ENCODE results near the gene TNKS1BP1.
"Not testable (repeated sequence)": the region's sequence is repeated elsewhere in the genome, so short reads cannot be mapped to it uniquely, and the experiment has no call there.

The TNKS1BP1 gene, protein sequence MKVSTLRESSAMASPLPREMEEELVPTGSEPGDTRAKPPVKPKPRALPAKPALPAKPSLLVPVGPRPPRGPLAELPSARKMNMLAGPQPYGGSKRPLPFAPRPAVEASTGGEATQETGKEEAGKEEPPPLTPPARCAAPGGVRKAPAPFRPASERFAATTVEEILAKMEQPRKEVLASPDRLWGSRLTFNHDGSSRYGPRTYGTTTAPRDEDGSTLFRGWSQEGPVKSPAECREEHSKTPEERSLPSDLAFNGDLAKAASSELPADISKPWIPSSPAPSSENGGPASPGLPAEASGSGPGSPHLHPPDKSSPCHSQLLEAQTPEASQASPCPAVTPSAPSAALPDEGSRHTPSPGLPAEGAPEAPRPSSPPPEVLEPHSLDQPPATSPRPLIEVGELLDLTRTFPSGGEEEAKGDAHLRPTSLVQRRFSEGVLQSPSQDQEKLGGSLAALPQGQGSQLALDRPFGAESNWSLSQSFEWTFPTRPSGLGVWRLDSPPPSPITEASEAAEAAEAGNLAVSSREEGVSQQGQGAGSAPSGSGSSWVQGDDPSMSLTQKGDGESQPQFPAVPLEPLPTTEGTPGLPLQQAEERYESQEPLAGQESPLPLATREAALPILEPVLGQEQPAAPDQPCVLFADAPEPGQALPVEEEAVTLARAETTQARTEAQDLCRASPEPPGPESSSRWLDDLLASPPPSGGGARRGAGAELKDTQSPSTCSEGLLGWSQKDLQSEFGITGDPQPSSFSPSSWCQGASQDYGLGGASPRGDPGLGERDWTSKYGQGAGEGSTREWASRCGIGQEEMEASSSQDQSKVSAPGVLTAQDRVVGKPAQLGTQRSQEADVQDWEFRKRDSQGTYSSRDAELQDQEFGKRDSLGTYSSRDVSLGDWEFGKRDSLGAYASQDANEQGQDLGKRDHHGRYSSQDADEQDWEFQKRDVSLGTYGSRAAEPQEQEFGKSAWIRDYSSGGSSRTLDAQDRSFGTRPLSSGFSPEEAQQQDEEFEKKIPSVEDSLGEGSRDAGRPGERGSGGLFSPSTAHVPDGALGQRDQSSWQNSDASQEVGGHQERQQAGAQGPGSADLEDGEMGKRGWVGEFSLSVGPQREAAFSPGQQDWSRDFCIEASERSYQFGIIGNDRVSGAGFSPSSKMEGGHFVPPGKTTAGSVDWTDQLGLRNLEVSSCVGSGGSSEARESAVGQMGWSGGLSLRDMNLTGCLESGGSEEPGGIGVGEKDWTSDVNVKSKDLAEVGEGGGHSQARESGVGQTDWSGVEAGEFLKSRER (N-terminal part only)

GRCh38 chr11:57324886-57325734 lies at the start of gene TNKS1BP1:
TNKS1BP1 (minus strand) TSS chr11:57324952; CDS start chr11:57321885, 3,067 bp downstream.
- DNase-seq (ENCODE audit: low read depth in 2 of 2) = peak; percentile 96

DNA sequence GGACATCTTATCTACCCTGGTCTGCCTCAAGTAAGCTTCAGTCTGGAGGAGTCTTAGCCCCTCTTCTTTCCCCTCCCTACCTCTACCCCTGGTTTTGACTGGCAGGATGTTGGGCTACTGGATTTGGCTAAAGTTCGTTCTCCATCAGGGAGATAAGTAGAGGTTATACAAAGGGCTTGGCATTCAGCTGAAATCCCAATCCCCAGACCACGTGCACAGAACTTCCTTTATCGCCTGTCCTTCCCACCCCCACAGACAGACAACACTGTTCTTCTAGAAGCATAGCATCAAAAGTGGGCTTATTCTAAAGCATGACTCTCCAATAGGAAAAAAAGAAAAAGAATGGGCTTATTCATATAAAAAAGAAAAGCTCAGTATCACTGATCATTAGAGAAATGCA lies 48.4 kb upstream of the TNKS1BP1 start:
- no peak for DNase-seq (ENCODE audit: low read depth in 2 of 2)

DNA sequence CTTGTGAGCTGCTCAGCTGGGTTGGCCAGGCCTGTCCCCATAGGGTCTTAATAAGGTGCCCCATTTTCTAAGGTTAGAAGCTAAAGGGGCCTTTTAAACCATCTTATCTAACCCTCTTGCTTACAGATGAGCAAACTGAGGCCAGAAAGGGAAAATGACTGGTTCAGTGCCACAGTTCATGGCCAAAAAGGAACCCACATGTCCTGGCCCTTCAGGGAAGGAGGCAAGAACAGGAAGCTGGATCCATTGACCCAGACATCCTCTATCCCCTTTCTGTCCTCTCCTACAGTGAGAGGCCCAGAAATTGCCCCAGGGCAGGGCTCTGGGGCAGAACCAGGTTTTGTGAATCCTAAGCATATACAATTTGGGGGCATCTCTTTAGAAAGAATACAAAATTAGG lies 46.2 kb upstream of the TNKS1BP1 start:
- DNase-seq (ENCODE audit: low read depth in 2 of 2) = no peak

- no peak for DNase-seq (ENCODE audit: low read depth in 2 of 2)
Measured at GRCh38 chr11:57370251-57370650, 45.5 kb upstream of the TNKS1BP1 start.

GRCh38 chr11:57368845-57369232 lies 44.1 kb upstream of the TNKS1BP1 start:
- DNase-seq (ENCODE audit: low read depth in 2 of 2) = no peak

GRCh38 chr11:57368106-57368844 lies 43.5 kb upstream of the TNKS1BP1 start:
- DNase-seq (ENCODE audit: low read depth in 2 of 2) = no peak

- no peak for DNase-seq (ENCODE audit: low read depth in 2 of 2)
Measured at GRCh38 chr11:57364851-57365660, 40.3 kb upstream of the TNKS1BP1 start.

GRCh38 chr11:57363131-57364080 lies 38.7 kb upstream of the TNKS1BP1 start:
- no peak for DNase-seq (ENCODE audit: low read depth in 2 of 2)

DNA sequence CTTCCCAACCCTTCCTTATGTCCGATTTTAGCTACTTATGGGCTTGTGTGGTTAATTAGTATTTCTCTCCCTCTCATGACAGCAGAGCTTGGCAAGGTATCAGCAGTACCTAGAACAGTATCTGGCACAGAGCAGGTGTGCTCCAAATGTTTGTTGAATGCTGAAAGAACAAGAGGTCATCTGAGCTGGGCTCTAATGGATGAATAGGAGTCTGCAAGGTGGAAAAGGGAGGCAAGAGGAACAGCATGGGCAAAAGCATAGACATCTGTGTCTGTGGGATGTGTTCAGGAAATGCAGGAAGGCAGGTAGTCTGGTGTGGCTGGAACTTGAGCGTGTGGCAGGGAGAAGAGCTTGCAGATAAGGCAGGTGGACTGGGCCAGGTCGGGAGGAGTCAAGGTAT lies 37.2 kb upstream of the TNKS1BP1 start:
- no peak for DNase-seq (ENCODE audit: low read depth in 2 of 2)

DNA sequence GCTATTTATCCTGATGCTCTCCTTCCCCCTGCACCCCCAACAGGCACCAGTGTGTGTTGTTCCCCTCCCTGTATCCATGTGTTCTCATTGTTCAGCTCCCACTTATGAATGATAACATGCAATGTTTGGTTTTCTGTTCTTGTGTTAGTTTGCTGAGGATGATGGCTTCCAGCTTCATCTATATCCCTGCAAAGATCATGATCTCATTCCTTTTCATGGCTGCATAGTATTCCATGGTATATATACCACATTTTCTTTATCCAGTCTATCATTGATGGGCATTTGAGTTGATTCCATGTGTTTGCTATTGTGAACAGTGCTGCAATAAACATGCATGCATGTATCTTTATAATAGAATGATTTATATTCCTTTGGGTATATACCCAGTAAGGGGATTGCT lies 36.7 kb upstream of the TNKS1BP1 start:
- DNase-seq (ENCODE audit: low read depth in 2 of 2) = not testable (repeated sequence)

DNA sequence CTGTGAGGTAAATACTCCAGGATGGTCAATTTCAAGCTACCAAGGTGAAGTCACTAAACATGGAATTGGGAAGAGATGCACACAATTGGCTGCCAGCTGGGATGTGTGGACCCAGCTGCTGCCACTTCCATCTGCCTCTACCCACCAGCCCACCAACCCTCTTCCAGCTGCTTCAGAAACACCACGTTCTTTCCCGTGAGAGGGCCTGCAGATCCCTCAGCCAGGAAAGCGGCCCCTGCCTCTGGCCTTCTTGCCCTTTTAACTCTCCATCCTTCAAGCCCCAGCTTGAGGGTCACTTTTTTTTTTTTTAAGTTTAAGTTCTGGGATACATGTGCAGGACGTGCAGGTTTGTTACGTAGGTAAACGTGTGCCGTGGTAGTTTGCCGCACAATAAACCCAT lies 36.2 kb upstream of the TNKS1BP1 start:
- DNase-seq (ENCODE audit: low read depth in 2 of 2) = no peak

DNA sequence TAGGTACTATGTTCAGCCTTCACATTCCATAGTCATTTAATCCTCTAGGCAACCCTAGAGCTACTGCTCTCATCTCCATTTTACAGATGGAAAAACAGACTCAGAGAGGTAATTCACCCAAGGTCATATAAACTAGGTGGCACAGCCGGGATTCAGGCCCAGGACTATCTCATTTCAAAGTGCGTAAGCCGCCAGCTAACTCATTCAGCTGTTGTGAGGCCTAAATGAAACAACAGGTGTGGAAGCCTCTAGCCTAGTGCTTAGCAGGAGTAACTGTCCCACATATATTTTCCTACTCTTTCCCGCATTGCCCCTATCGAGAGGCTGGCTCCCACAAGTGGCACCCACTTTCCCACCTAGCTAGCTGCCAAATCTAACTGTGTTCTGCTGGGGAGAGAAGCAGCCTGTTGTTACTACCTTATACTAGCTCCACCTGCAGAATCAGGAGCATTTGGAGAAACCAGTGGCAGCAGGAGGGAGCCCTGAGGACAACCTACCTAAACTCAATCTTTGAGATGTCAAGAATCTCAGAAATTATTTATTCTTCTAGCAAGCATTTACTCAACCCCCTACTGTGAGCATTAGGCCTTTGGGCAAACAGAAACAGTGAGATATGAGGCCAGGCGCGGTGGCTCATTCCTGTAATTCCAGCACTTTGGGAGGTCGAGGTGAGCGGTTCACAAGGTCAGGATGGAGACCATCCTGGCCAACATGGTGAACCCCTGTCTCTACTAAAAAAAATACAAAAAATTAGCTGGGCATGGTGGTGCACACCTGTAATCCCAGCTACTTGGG lies 35.3 kb upstream of the TNKS1BP1 start:
- no peak for DNase-seq (ENCODE audit: low read depth in 2 of 2)

DNA sequence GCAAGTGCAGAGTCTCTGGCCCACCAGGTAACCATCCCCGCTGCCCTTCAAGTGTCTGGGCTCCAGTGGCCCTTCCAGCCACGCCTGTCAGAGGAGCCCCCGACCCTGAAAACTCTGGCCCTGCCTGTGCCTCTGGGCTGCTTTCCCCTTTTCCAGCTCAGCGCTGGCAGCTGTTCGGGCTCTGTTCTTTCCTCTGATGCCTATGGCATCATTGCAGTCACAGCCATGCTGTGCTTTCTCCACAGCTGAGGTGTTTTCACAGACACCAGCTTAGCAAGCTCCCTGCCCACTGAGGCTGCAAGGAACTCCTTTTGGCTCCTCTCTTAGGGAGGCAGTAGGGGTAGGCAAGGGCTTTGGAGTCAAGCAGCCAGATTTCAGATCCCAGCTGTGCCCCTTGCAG lies 34.6 kb upstream of the TNKS1BP1 start:
- no peak for DNase-seq (ENCODE audit: low read depth in 2 of 2)

DNA sequence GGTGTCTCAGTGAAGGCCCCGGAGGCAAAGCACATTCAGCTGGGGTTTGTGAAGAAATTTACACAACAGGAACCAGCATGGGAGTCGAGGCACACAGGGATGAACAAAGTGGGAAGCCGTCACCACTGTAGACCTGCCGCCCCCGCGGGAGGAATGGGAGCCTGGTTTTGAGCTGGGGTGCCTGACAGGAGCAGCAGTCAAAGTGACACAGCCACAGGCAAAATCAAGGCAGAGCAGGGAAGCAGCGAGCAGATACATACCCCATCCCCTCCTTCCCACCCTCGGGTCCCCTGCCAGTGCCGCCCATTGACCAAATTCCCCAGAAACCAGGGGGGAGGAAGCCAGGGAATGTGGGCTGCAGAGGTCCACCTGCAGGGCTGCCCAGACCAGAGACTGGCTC lies 34.2 kb upstream of the TNKS1BP1 start:
- DNase-seq (ENCODE audit: low read depth in 2 of 2) = no peak

- no peak for DNase-seq (ENCODE audit: low read depth in 2 of 2)
Measured at GRCh38 chr11:57358543-57358961, 33.8 kb upstream of the TNKS1BP1 start.

- DNase-seq (ENCODE audit: low read depth in 2 of 2) = no peak
Measured at GRCh38 chr11:57357856-57358255, 33.1 kb upstream of the TNKS1BP1 start.

GRCh38 chr11:57357310-57357709 lies 32.6 kb upstream of the TNKS1BP1 start:
- no peak for DNase-seq (ENCODE audit: low read depth in 2 of 2)
